GM12878 (cell line): ENCODE data around the gene ATXN7L1. TPM values are rescaled to one million over a fixed set of nuclear protein-coding genes. Genes with fewer than 3 reads are reported as not detected.

Source experiments
- ATAC-seq: fragments of 200-7000 bp; cut with Tn5 transposase; 3 replicates; pipeline ENCODE4 v1.9.1; 2020; ENCODE audit warnings: mild to moderate bottlenecking, moderate library complexity
- BruUV-seq: library from RNA; stranded (reverse); fragments of 400-500 nt; replicated peaks from 2 replicates; lab custom pipeline; 2021; lab: Mats Ljungman, UMichigan
- CTCF ChIA-PET: fragments of 300-600 bp; sonication (Branson Sonifier 250); formaldehyde crosslinking; extraction: SDS; loops from one replicate; lab custom pipeline; 2021; ENCODE audit warnings: inconsistent platforms; lab: Yijun Ruan, JAX
- POLR2A ChIA-PET: fragments of 350-600 bp; formaldehyde crosslinking; extraction: SDS; loops from one replicate; lab custom pipeline; 2021; ENCODE audit warnings: inconsistent platforms; lab: Charles Lee
- RAD21 ChIA-PET: fragments of 300-600 bp; sonication (Branson Sonifier 250); formaldehyde crosslinking; loops from one replicate; lab custom pipeline; 2023; ENCODE audit warnings: antibody characterized with exemption; ENCODE audit not compliant: unreplicated experiment; lab: Charles Lee
- SMC1A ChIA-PET: fragments of 300-600 bp; sonication (Branson Sonifier 250); formaldehyde crosslinking; loops from one replicate; lab custom pipeline; 2023; ENCODE audit not compliant: unreplicated experiment, uncharacterized antibody; lab: Charles Lee
- DNase-seq: peaks from one replicate; pipeline ENCODE4 v3.0.0-alpha.2; 2011; ENCODE audit warnings: low read depth, low spot score
- FAIRE-seq: peaks from 3 replicates; lab custom pipeline; 2011; peaks lifted over from hg19 to GRCh38; lab: Jason Lieb, UNC
- H2AFZ ChIP-seq: 2 replicates; pipeline ENCODE4 v1.6.0; 2011; ENCODE audit warnings: low read depth, low read length, control low read depth; ENCODE audit not compliant: control insufficient read depth
- H3K27ac ChIP-seq: 2 replicates; pipeline ENCODE4 v1.5.1; 2011; ENCODE audit warnings: control low read depth; ENCODE audit not compliant: control insufficient read depth, insufficient read depth
- H3K27me3 ChIP-seq, 2 experiments: replicated peaks in 1 of 2; 2 replicates each; pipeline versions ENCODE4 v1.6.0 to v1.6.1; 2011; ENCODE audit warnings: low read length in 1 of 2; ENCODE audit not compliant: control insufficient read depth in 2 of 2, insufficient read depth in 2 of 2
- H3K36me3 ChIP-seq, 2 experiments: 2 replicates each; pipeline ENCODE4 v1.5.1; 2011; ENCODE audit warnings: low read length in 1 of 2; ENCODE audit not compliant: control insufficient read depth in 2 of 2, insufficient read depth in 2 of 2
- H3K4me1 ChIP-seq: 2 replicates; pipeline ENCODE4 v1.6.1; 2011; ENCODE audit warnings: mild to moderate bottlenecking, low read length, moderate library complexity, mixed read lengths; ENCODE audit not compliant: control insufficient read depth, insufficient read depth
- H3K4me2 ChIP-seq: 2 replicates; pipeline ENCODE4 v1.6.0; 2011; ENCODE audit warnings: control low read depth; ENCODE audit not compliant: control insufficient read depth, insufficient read depth
- H3K4me3 ChIP-seq: fragments of 200-600 bp; sonication (generic); 2 replicates; pipeline ENCODE4 v1.5.1; 2016
- H3K79me2 ChIP-seq: 2 replicates; pipeline ENCODE4 v1.6.0; 2011; ENCODE audit warnings: low read length; ENCODE audit not compliant: control insufficient read depth, insufficient read depth
- H3K9ac ChIP-seq: 2 replicates; pipeline ENCODE4 v1.8.0; 2011; ENCODE audit warnings: low read length, control low read depth, mixed read lengths; ENCODE audit not compliant: control insufficient read depth, insufficient read depth
- H3K9me3 ChIP-seq: replicated peaks from 3 replicates; pipeline ENCODE4 v1.5.1; 2011; ENCODE audit warnings: mild to moderate bottlenecking, low read length; ENCODE audit not compliant: control insufficient read depth, insufficient read depth
- H4K20me1 ChIP-seq: 2 replicates; pipeline ENCODE4 v1.6.0; 2011; ENCODE audit not compliant: control insufficient read depth, insufficient read depth
- ATF7 ChIP-seq: fragments of 450-650 bp; IDR thresholded peaks from 2 replicates; pipeline ENCODE4 v1.6.1; 2016; ENCODE audit warnings: low read depth, mild to moderate bottlenecking
- BACH1 ChIP-seq: fragments of 450-650 bp; IDR thresholded peaks from 2 replicates; pipeline ENCODE4 v1.6.1; 2017; ENCODE audit warnings: mild to moderate bottlenecking, borderline replicate concordance
- CREM ChIP-seq: IDR thresholded peaks from 2 replicates; pipeline ENCODE4 v1.6.1; 2014; ENCODE audit warnings: antibody characterized with exemption, low read depth
- EGR1 ChIP-seq, 2 experiments: IDR thresholded peaks; 1 replicate in 1 of 2; 2 replicates in 1 of 2; pipeline ENCODE4 v1.6.1; 2011 to 2012; ENCODE audit warnings: low read depth in 2 of 2, low read length in 2 of 2, borderline replicate concordance in 1 of 2, mild to moderate bottlenecking in 1 of 2, moderate library complexity in 1 of 2
- FOXM1 ChIP-seq: IDR thresholded peaks from 2 replicates; pipeline ENCODE4 v1.6.1; 2012; ENCODE audit warnings: low read depth, mild to moderate bottlenecking, inconsistent platforms, low read length, moderate library complexity
- JUND ChIP-seq: IDR thresholded peaks from 2 replicates; pipeline ENCODE4 v1.6.1; 2012; ENCODE audit warnings: low read depth, mild to moderate bottlenecking, low read length, improper control_type of control experiment, moderate library complexity
- KDM1A ChIP-seq: fragments of 200-600 bp; sonication (generic); IDR thresholded peaks from 2 replicates; pipeline ENCODE4 v1.6.1; 2016; ENCODE audit warnings: borderline replicate concordance
- NBN ChIP-seq: fragments of 450-650 bp; IDR thresholded peaks from 2 replicates; pipeline ENCODE4 v1.6.1; 2016
- NFYA ChIP-seq: IDR thresholded peaks from 2 replicates; pipeline ENCODE4 v1.6.1; 2011; ENCODE audit warnings: low read depth, mild to moderate bottlenecking, low read length, improper control_type of control experiment, borderline replicate concordance
- NFYB ChIP-seq: IDR thresholded peaks from 2 replicates; pipeline ENCODE4 v1.6.1; 2011; ENCODE audit warnings: low read depth, mild to moderate bottlenecking, low read length, improper control_type of control experiment, moderate library complexity; ENCODE audit not compliant: insufficient read depth
- NR2C2 ChIP-seq: IDR thresholded peaks from 2 replicates; pipeline ENCODE4 v1.6.1; 2011; ENCODE audit warnings: borderline replicate concordance, low read depth; ENCODE audit not compliant: control insufficient read depth, insufficient read length
- NRF1 ChIP-seq: conservative IDR thresholded peaks from 2 replicates; pipeline ENCODE4 v1.6.1; 2011; ENCODE audit warnings: mild to moderate bottlenecking, low read depth, low read length, improper control_type of control experiment
- RUNX3 ChIP-seq: IDR thresholded peaks from 2 replicates; pipeline ENCODE4 v1.6.1; 2012; ENCODE audit warnings: low read length, inconsistent platforms
- SMAD1 ChIP-seq: fragments of 450-650 bp; IDR thresholded peaks from 2 replicates; pipeline ENCODE4 v1.6.1; 2018; ENCODE audit warnings: mild to moderate bottlenecking, low read depth; ENCODE audit not compliant: partially characterized antibody
- WGBS: methylation state at CpG from one replicate; pipeline ENCODE4 v1.1.6; 2016; ENCODE audit warnings: low lambda C conversion rate; ENCODE audit not compliant: insufficient replicate concordance, insufficient coverage; ENCODE audit errors: missing lambda C conversion rate; 5-methylcytosine and 5-hydroxymethylcytosine counted together
- in situ Hi-C: fragments of 300-500 bp; cut with MboI; formaldehyde crosslinking; loops from 9 replicates; pipeline ENCODE4 v1.14.3; 2018; ENCODE audit warnings: mixed read lengths
- intact Hi-C: fragments of 100-400 bp; cut with micrococcal nuclease; formaldehyde crosslinking; loops from one replicate; pipeline ENCODE4 v1.14.2; 2022; ENCODE audit not compliant: unreplicated experiment
- polyA plus RNA-seq, 11 experiments: library from polyadenylated mRNA; depleted of rRNA in 4 of 11; unstranded in 6 of 11; stranded (reverse) in 5 of 11; fragments of >200 nt; fragmentation: Nextera tagmentation in 4 of 11; fragmentation: Illumina TruSeq in 1 of 11; extraction: Ambion mirVana in 4 of 11; extraction: Trizol in 1 of 11; gene quantifications; 1 replicate in 1 of 11; 2 replicates in 10 of 11; pipeline versions ENCODE4 v1.2.1 to v1.2.3, GENCODE V29; 2011 to 2016; ENCODE audit warnings: inconsistent platforms in 2 of 11, missing spikeins in 2 of 11, low read depth in 1 of 11
- total RNA-seq, 4 experiments: library from RNA; depleted of rRNA in 3 of 4; stranded (reverse); fragments of >200 nt in 3 of 4; fragmentation: Illumina TruSeq in 1 of 4; extraction: Trizol in 1 of 4; gene quantifications; 2 replicates each; pipeline versions ENCODE4 v1.2.1 to v1.2.3, GENCODE V29; 2013 to 2021

The ATXN7L1 gene
- total and polyA plus RNA-seq, 10 of the 15 experiments (the other 5 are each of a cell fraction or from before 2014, with no cell fraction given), result 0.40 to 2.9 (median 1.2) TPM

- BruUV-seq, result no TSS peak
- in situ Hi-C loops, result no loop called here
- CTCF ChIA-PET, result no interaction called here
Measured at GRCh38 chr7:105618016-105618296, 258.4 kb downstream of the ATXN7L1 start.

GRCh38 chr7:105617280-105618015 is 259.0 kb downstream of the ATXN7L1 start:
- POLR2A ChIA-PET, result interaction anchor here (0.5 kb wide), 1 partner anchor 292 kb away, joined by 4 read pairs; no protein-coding TSS in a partner anchor

More at GRCh38 chr7:105618016-105618296, 258.4 kb downstream of the ATXN7L1 start:
- ATAC-seq (no peak), FAIRE-seq (no peak), DNase-seq (no peak)
- POLR2A ChIA-PET, result interaction anchor here (0.5 to 0.6 kb wide), 2 partner anchors 179 to 293 kb away, joined by 4 to 7 read pairs; no protein-coding TSS in a partner anchor
- H2AFZ ChIP-seq, result no peak overlapping the region
- no peak overlapping the region for H3K4me3 ChIP-seq
- no peaks in the 10 kb centered on the region for H3K36me3 ChIP-seq
- WGBS, result 89% methylated on average over 5 of the region's 5 CpGs
- no peaks in the 10 kb centered on the region for H3K79me2 ChIP-seq
- intact Hi-C loops, result no loop called here
- no peaks in the 10 kb centered on the region for H3K9me3 ChIP-seq
- H3K9ac ChIP-seq, result no peak overlapping the region
- SMC1A ChIA-PET, result interaction anchor here (1.0 kb wide), 1 partner anchor 39 kb away, joined by 3 read pairs; no protein-coding TSS in a partner anchor
- no peak overlapping the region for H3K27ac ChIP-seq
- no peak for TF ChIP-seq NFYB
- no peaks in the 10 kb centered on the region for H3K27me3 ChIP-seq
- H3K4me1 ChIP-seq, result no peaks in the 10 kb centered on the region
- RAD21 ChIA-PET, result no interaction called here
- no peak overlapping the region for H3K4me2 ChIP-seq
- H4K20me1 ChIP-seq, result no peaks in the 10 kb centered on the region

More at GRCh38 chr7:105617280-105618015, 259.0 kb downstream of the ATXN7L1 start:
- intact Hi-C loops (no loop called here), in situ Hi-C loops (no loop called here)
- no peak overlapping the region for H2AFZ ChIP-seq
- 85% methylated on average over 14 of the region's 14 CpGs for WGBS
- H4K20me1 ChIP-seq, result no peaks in the 10 kb centered on the region
- FAIRE-seq (no peak), ATAC-seq (no peak)
- no peak overlapping the region for H3K9ac ChIP-seq
- H3K4me3 ChIP-seq, result no peak overlapping the region
- BruUV-seq, result no TSS peak
- no peaks in the 10 kb centered on the region for H3K9me3 ChIP-seq
- H3K27me3 ChIP-seq, result no peaks in the 10 kb centered on the region
- CTCF ChIA-PET, result no interaction called here
- H3K4me2 ChIP-seq, result no peak overlapping the region
- H3K36me3 ChIP-seq, result no peaks in the 10 kb centered on the region
- no peak for TF ChIP-seq CREM
- no peak for TF ChIP-seq FOXM1
- TF ChIP-seq ATF7, result no peak
- no peak for TF ChIP-seq BACH1
- TF ChIP-seq NR2C2, result no peak
- TF ChIP-seq KDM1A, result no peak
- TF ChIP-seq NBN, result no peak
- TF ChIP-seq SMAD1, result no peak
- TF ChIP-seq NFYA, result no peak
- TF ChIP-seq RUNX3, result no peak
- TF ChIP-seq NRF1, result no peak
- TF ChIP-seq EGR1 (IDR thresholded peaks at IDR 0.05; ENCODE audit: borderline replicate concordance in 1 of 2, low read depth in 2 of 2, low read length in 2 of 2), result no peak
- no peak for TF ChIP-seq JUND
- TF ChIP-seq, all 136 proteins: peak for 0
- DNase-seq, result no peak
- RAD21 ChIA-PET, result no interaction called here
- SMC1A ChIA-PET, result no interaction called here
- Histone ChIP-seq H3K27ac (no peak overlapping the region), H3K79me2 (no peaks in the 10 kb centered on the region), H3K4me1 (no peaks in the 10 kb centered on the region)
